Chondrocyte (in vitro differentiated cells): Measurements from ENCODE around the gene FAM110A. TPM values are rescaled to one million over a fixed set of nuclear protein-coding genes. Genes with fewer than 3 reads are reported as not detected.
A peak's percentile ranks its signal among the peaks of the same experiment; 100 is the strongest.

Experiments
- DNase-seq: peaks from one replicate; pipeline ENCODE4 v3.0.0; 2021; ENCODE audit warnings: mixed read lengths, low spot score
- H3K27ac Mint-ChIP-seq: one replicate; pipeline ENCODE4 v1.8.0; 2021; ENCODE audit warnings: mild to moderate bottlenecking, moderate library complexity, mixed read lengths; ENCODE audit not compliant: unreplicated experiment
- H3K27me3 Mint-ChIP-seq: 2 replicates; pipeline ENCODE4 v1.8.0; 2021; ENCODE audit warnings: low read depth, mixed read lengths
- H3K36me3 Mint-ChIP-seq: 2 replicates; pipeline ENCODE4 v1.8.0; 2021; ENCODE audit warnings: low read depth, mixed read lengths
- H3K4me1 Mint-ChIP-seq: 2 replicates; pipeline ENCODE4 v1.8.0; 2021; ENCODE audit warnings: low read depth, mild to moderate bottlenecking, mixed read lengths
- H3K4me3 Mint-ChIP-seq: one replicate; pipeline ENCODE4 v1.8.0; 2021; ENCODE audit warnings: mild to moderate bottlenecking, moderate library complexity, mixed read lengths; ENCODE audit not compliant: unreplicated experiment
- H3K9me3 Mint-ChIP-seq: 2 replicates; pipeline ENCODE4 v1.8.0; 2021; ENCODE audit warnings: low read depth, mixed read lengths
- CTCF ChIP-seq: fragments of 200-600 bp; sonication (generic); IDR thresholded peaks from 2 replicates; pipeline ENCODE4 v1.5.0; 2021; ENCODE audit warnings: antibody characterized with exemption, mild to moderate bottlenecking, moderate library complexity
- total RNA-seq: library from RNA; stranded (reverse); gene quantifications from 3 replicates; pipeline ENCODE4 v1.2.1, GENCODE V29; 2021

Gene FAM110A
- total RNA-seq, 1 donor from 2014 or later: 2.6 TPM

GRCh38 chr20:821046-821730, 12.3 kb upstream of the FAM110A start:
- no peaks in the 10 kb centered on the region for H3K4me1 Mint-ChIP-seq
- H3K4me3 Mint-ChIP-seq: no peak overlapping the region
- no peak overlapping the region for H3K27ac Mint-ChIP-seq
- no peaks in the 10 kb centered on the region for H3K9me3 Mint-ChIP-seq
- H3K27me3 Mint-ChIP-seq: peaks cover 6% of the 10 kb centered on the region
- TF ChIP-seq CTCF: no peak
- H3K36me3 Mint-ChIP-seq: no peaks in the 10 kb centered on the region
- peak; percentile 59 for DNase-seq

- H3K27ac Mint-ChIP-seq: no peak overlapping the region
- no peaks in the 10 kb centered on the region for H3K9me3 Mint-ChIP-seq
- H3K36me3 Mint-ChIP-seq: no peaks in the 10 kb centered on the region
- TF ChIP-seq CTCF: no peak
- no peaks in the 10 kb centered on the region for H3K4me1 Mint-ChIP-seq
- peaks cover 6% of the 10 kb centered on the region for H3K27me3 Mint-ChIP-seq
- no peak overlapping the region for H3K4me3 Mint-ChIP-seq
- peak; percentile 34 for DNase-seq
These were observed 11.8 kb upstream of the FAM110A start for GRCh38 chr20:821731-822065.

- TF ChIP-seq CTCF: no peak
- Mint-ChIP-seq H3K4me1 (no peaks in the 10 kb centered on the region), H3K4me3 (no peak overlapping the region), H3K27me3 (peaks cover 6% of the 10 kb centered on the region), H3K9me3 (no peaks in the 10 kb centered on the region), H3K36me3 (no peaks in the 10 kb centered on the region), H3K27ac (no peak overlapping the region)
- DNase-seq: peak; percentile 72
These were observed 10.6 kb upstream of the FAM110A start for GRCh38 chr20:822651-823573.

- no peaks in the 10 kb centered on the region for H3K4me1 Mint-ChIP-seq
- no peaks in the 10 kb centered on the region for H3K9me3 Mint-ChIP-seq
- H3K27ac Mint-ChIP-seq: no peak overlapping the region
- no peak for DNase-seq
- H3K4me3 Mint-ChIP-seq: no peak overlapping the region
- TF ChIP-seq CTCF: no peak
- peaks cover 6% of the 10 kb centered on the region for H3K27me3 Mint-ChIP-seq
- no peaks in the 10 kb centered on the region for H3K36me3 Mint-ChIP-seq
These were observed 10.0 kb upstream of the FAM110A start for GRCh38 chr20:823574-823902.

- peaks cover 6% of the 10 kb centered on the region for H3K27me3 Mint-ChIP-seq
- H3K27ac Mint-ChIP-seq: no peak overlapping the region
- TF ChIP-seq CTCF: no peak
- H3K9me3 Mint-ChIP-seq: no peaks in the 10 kb centered on the region
- H3K4me1 Mint-ChIP-seq: no peaks in the 10 kb centered on the region
- H3K4me3 Mint-ChIP-seq: no peak overlapping the region
- DNase-seq: peak; percentile 14
- no peaks in the 10 kb centered on the region for H3K36me3 Mint-ChIP-seq
These were observed 9.0 kb upstream of the FAM110A start for GRCh38 chr20:824490-824889.
